SU-DHL-6 (cell line): ENCODE results near the gene RPS6KA5.
A peak's percentile ranks its signal among the peaks of the same experiment; 100 is the strongest.

Experiments
- H2AFZ ChIP-seq: fragments of 200-600 bp; sonication (generic); 2 replicates; pipeline ENCODE4 v1.6.1; 2014; ENCODE audit warnings: low read depth, mild to moderate bottlenecking, moderate library complexity, mixed read lengths, antibody characterized with exemption, low read length; ENCODE audit not compliant: severe bottlenecking
- H3F3A ChIP-seq: fragments of 200-600 bp; shearing (Covaris generic); 2 replicates; pipeline ENCODE4 v1.6.0; 2016; ENCODE audit warnings: antibody characterized with exemption, mild to moderate bottlenecking; ENCODE audit not compliant: insufficient read depth
- H3K27ac ChIP-seq: fragments of 200-600 bp; sonication (generic); 2 replicates; pipeline ENCODE4 v1.5.1; 2016; ENCODE audit warnings: low read depth, mild to moderate bottlenecking, low read length, moderate library complexity, mixed read lengths
- H3K27me3 ChIP-seq: fragments of 200-600 bp; sonication (generic), shearing (Covaris generic); 2 replicates; pipeline ENCODE4 v1.6.0; 2014; ENCODE audit warnings: mild to moderate bottlenecking, low read length
- H3K36me3 ChIP-seq: fragments of 200-600 bp; sonication (generic); 2 replicates; pipeline ENCODE4 v1.6.1; 2014; ENCODE audit warnings: mild to moderate bottlenecking, low read length, mixed read lengths
- H3K4me2 ChIP-seq: fragments of 300-600, 200-600 bp; shearing (Covaris generic), sonication (generic); 2 replicates; pipeline ENCODE4 v1.6.0; 2014; ENCODE audit warnings: low read length, low read depth, mild to moderate bottlenecking; ENCODE audit not compliant: poor library complexity, severe bottlenecking
- H3K4me3 ChIP-seq: fragments of 200-600 bp; sonication (generic); 2 replicates; pipeline ENCODE4 v1.5.1; 2014; ENCODE audit warnings: antibody characterized with exemption, low read length, mild to moderate bottlenecking, mixed read lengths; ENCODE audit not compliant: insufficient read depth, poor library complexity, severe bottlenecking
- H3K79me2 ChIP-seq: fragments of 200-600 bp; sonication (generic); 2 replicates; pipeline ENCODE4 v1.6.1; 2014; ENCODE audit warnings: mild to moderate bottlenecking, low read length, moderate library complexity; ENCODE audit not compliant: insufficient read depth
- H3K9ac ChIP-seq: fragments of 200-600 bp; sonication (generic); 2 replicates; pipeline ENCODE4 v1.7.0; 2014; ENCODE audit warnings: mild to moderate bottlenecking, low read length
- H3K9me2 ChIP-seq: fragments of 200-600 bp; sonication (generic); replicated peaks from 2 replicates; pipeline ENCODE4 v1.6.1; 2014; ENCODE audit warnings: low read length; ENCODE audit not compliant: insufficient read depth
- H3K9me3 ChIP-seq: fragments of 200-600 bp; sonication (generic); 2 replicates; pipeline ENCODE4 v1.6.1; 2014; ENCODE audit warnings: low read length, mixed read lengths; ENCODE audit not compliant: insufficient read depth
- H4K20me1 ChIP-seq: fragments of 200-600 bp; sonication (generic); 2 replicates; pipeline ENCODE4 v1.6.1; 2014; ENCODE audit warnings: low read depth, mild to moderate bottlenecking, antibody characterized with exemption, low read length, moderate library complexity, mixed read lengths
- CTCF ChIP-seq: fragments of 200-600 bp; sonication (generic); IDR thresholded peaks from one replicate; pipeline ENCODE4 v1.5.1; 2017; ENCODE audit warnings: antibody characterized with exemption, mild to moderate bottlenecking, low read length, moderate library complexity; ENCODE audit not compliant: insufficient read depth, poor library complexity, severe bottlenecking
- EZH2phosphoT487 ChIP-seq: fragments of 200-600 bp; sonication (generic), shearing (Covaris generic); conservative IDR thresholded peaks from 2 replicates; pipeline ENCODE4 v1.6.1; 2018; ENCODE audit warnings: mild to moderate bottlenecking, antibody characterized with exemption, low read length, moderate library complexity, mixed read lengths

Gene RPS6KA5

GRCh38 chr14:91065266-91065665 lies 4.8 kb upstream of the RPS6KA5 start:
- H3K9me3 ChIP-seq = no peaks in the 10 kb centered on the region
- H3F3A ChIP-seq = peaks cover 4% of the 10 kb centered on the region; the same call in 1 of the 2 replicates
- H3K36me3 ChIP-seq = no peaks in the 10 kb centered on the region
- no peaks in the 10 kb centered on the region for H4K20me1 ChIP-seq
- no peak overlapping the region for H3K9ac ChIP-seq
- H2AFZ ChIP-seq = no peak overlapping the region
- no peak overlapping the region for H3K4me3 ChIP-seq
- no peak overlapping the region for H3K4me2 ChIP-seq
- no peaks in the 10 kb centered on the region for H3K79me2 ChIP-seq
- no peak overlapping the region for H3K27ac ChIP-seq
- H3K9me2 ChIP-seq = no peaks in the 10 kb centered on the region
- no peaks in the 10 kb centered on the region for H3K27me3 ChIP-seq
- no peak for TF ChIP-seq EZH2phosphoT487
- TF ChIP-seq CTCF = no peak

- Histone ChIP-seq H3K4me3 (no peak overlapping the region), H3F3A (peaks cover 4% of the 10 kb centered on the region; the same call in 1 of the 2 replicates), H4K20me1 (no peaks in the 10 kb centered on the region), H3K9me2 (no peaks in the 10 kb centered on the region), H3K36me3 (no peaks in the 10 kb centered on the region), H3K79me2 (peaks cover 6% of the 10 kb centered on the region; the same call in 1 of the 2 replicates), H3K27me3 (no peaks in the 10 kb centered on the region), H2AFZ (peak overlapping the region; percentile 82), H3K9me3 (no peaks in the 10 kb centered on the region), H3K27ac (peak overlapping the region; percentile 68), H3K4me2 (peak overlapping the region; percentile 51), H3K9ac (0 out of 2 replicates have a peak overlapping the region, but pooled peaks have one; percentile 5)
- TF ChIP-seq CTCF (no peak), EZH2phosphoT487 (no peak)
These were observed 2.7 kb upstream of the RPS6KA5 start for GRCh38 chr14:91063119-91063518.

- Histone ChIP-seq H2AFZ (peak overlapping the region; percentile 82), H3K4me2 (peak overlapping the region; percentile 51)
These were observed 2.2 kb upstream of the RPS6KA5 start for GRCh38 chr14:91062600-91062999.

More at GRCh38 chr14:91062600-91062999, 2.2 kb upstream of the RPS6KA5 start:
- no peaks in the 10 kb centered on the region for H3K27me3 ChIP-seq
- peak overlapping the region; percentile 68 for H3K27ac ChIP-seq
- H3K79me2 ChIP-seq = peaks cover 9% of the 10 kb centered on the region; the same call in 1 of the 2 replicates
- H3K4me3 ChIP-seq = no peak overlapping the region
- no peaks in the 10 kb centered on the region for H4K20me1 ChIP-seq
- H3K36me3 ChIP-seq = no peaks in the 10 kb centered on the region
- no peaks in the 10 kb centered on the region for H3K9me3 ChIP-seq
- no peak for TF ChIP-seq CTCF
- no peak for TF ChIP-seq EZH2phosphoT487
- H3K9ac ChIP-seq = 0 out of 2 replicates have a peak overlapping the region, but pooled peaks have one; percentile 5
- peaks cover 4% of the 10 kb centered on the region; the same call in 1 of the 2 replicates for H3F3A ChIP-seq
- no peaks in the 10 kb centered on the region for H3K9me2 ChIP-seq
